Subcutaneous adipose tissue (tissue), 4 donors: ENCODE results near the gene RNF181. TPM values are rescaled to one million over a fixed set of nuclear protein-coding genes. Genes with fewer than 3 reads are reported as not detected.

Source experiments
- total RNA-seq, 4 donors: library from RNA; depleted of rRNA; stranded (reverse); fragments of >200 nt; gene quantifications; one replicate each; pipeline ENCODE4 v1.1.0, GENCODE V29; 2016
- TF ChIP-seq, protein P1 (sequence below): fragments of 450-650 bp; IDR thresholded peaks from one replicate; pipeline ENCODE4 v1.5.1; 2016; ENCODE audit warnings: low read depth, mild to moderate bottlenecking, control low read depth, antibody characterized with exemption, moderate library complexity

RNF181 gene
- total RNA-seq, 4 donors from 2014 or later, result 150 to 213 (median 158) TPM

DNA sequence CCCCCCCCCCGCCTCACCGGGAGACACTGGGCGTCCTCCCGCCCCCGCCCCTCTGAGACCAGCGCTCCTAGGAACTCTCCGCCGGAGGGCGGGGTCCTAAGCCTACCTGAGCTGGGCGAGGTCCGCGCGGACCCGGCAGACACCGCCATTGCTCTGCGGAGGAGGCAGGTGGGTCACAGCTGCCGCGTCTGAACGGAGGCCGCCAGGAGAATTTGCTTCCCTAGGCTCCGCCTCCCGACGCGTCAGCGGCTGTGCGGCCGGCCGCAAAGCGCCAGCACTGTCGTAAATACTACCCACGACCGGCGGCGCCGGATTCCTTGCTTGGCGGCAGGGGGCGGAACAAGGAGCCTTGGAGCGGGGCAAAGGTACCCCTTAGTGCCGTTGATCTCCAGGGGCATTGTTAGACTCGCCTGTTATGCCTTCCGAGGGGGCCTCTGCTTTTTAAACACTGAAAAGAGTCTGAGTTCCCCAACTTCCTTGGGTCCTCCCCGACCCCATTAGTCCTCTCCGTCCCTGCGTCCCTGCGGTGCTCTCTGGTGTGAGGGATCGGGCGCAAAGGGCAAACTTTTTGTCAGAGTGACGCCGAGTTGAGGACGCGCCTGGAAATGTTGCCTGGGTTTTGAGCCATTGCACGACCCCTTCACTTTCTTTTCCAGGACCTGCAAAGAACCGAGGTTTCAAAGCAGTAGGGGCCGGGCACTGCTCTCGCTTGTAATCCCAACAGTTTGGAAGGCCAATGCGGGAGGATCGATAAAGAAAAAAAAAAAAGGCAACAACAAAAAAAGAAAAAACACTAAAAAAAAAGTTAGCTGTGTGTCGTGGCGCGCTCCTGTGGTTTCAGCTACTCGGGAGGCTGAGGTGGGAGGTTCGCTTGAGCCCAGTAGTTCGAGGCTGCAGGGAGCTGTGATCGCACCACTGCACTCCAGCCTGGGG, 34.0 kb upstream of the RNF181 start, which contains the start of gene GGCX:
Gene GGCX, minus strand, starts transcription at position 214 of the 933 bp plus-strand sequence. Its CDS starts 65 bp downstream, at position 149.
- TF ChIP-seq, protein P1, sequence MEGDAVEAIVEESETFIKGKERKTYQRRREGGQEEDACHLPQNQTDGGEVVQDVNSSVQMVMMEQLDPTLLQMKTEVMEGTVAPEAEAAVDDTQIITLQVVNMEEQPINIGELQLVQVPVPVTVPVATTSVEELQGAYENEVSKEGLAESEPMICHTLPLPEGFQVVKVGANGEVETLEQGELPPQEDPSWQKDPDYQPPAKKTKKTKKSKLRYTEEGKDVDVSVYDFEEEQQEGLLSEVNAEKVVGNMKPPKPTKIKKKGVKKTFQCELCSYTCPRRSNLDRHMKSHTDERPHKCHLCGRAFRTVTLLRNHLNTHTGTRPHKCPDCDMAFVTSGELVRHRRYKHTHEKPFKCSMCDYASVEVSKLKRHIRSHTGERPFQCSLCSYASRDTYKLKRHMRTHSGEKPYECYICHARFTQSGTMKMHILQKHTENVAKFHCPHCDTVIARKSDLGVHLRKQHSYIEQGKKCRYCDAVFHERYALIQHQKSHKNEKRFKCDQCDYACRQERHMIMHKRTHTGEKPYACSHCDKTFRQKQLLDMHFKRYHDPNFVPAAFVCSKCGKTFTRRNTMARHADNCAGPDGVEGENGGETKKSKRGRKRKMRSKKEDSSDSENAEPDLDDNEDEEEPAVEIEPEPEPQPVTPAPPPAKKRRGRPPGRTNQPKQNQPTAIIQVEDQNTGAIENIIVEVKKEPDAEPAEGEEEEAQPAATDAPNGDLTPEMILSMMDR, result no peak

DNA sequence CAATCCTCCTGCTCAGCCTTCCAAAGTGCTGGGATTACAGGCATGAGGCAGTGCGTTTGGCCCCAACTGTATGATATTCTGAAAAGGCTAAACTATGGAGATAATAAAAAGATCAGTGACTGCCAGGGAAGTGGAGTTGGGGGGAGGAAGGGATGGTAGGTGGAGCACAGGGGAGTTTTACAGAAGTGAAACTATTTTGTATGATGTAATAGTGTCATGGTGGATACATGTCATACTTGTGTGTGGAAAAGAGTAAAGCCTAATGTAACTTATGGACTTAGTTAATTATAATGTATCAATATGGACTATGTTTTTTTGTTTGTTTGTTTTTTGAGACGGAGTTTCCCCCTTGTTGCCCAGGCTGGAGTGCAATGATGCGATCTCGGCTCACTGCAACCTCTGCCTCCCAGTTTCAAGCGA, 31.4 kb upstream of the RNF181 start:
- TF ChIP-seq, protein P1, result no peak

DNA sequence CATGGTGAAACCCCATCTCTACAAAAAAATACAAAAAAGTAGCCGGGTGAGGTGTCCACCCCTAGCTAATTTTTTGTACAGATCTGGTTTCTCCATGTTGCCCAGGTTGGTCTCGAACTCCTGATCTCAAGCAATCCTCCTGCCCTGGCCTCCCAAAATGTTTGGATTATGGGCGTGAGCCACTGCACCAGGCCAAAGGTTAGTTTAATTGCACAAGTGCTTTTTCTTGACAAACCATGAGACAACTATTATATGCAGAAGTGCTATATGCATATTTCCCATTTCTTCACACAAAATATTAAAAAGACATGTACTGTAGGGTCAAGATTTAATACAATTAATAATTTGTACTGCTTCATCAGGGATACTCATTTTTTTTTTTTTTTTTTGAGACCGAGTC, 29.3 kb upstream of the RNF181 start:
- TF ChIP-seq, protein P1, result no peak

DNA sequence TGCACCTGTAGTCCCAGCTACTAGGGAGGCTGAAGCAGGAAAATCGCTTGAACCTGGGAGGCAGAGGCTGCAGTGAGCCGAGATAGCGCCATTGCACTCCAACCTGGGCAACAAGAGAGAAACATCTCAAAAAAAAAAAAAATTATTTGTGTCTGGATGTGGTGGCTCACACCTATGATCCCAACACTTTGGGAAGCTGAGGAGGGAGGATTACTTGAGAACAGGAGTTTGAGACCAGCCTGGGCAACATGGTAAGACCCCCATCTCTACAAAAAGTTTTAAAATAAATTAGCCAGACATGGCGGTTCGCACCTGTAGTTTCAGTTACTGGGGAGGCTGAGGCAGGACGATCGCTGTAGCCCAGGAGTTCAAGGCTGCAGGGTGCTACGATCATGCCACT, 19.8 kb upstream of the RNF181 start:
- TF ChIP-seq, protein P1, result no peak

DNA sequence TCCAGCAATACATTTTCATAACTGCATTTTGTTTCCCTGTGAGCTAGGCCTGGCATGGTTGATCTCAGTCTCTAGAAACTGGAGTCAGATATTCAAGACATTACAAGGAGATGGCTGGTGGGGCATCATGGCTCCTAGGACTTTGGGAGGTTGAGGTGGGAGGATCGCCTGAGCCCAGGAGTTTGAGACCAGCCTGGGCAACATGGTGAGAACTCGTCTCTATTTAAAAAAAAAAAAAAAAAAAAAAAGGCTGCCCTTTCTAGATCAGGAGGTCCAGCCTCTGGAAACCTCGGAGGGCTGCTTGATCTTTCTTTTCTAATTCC, 18.5 kb upstream of the RNF181 start:
- TF ChIP-seq, protein P1, result no peak

DNA sequence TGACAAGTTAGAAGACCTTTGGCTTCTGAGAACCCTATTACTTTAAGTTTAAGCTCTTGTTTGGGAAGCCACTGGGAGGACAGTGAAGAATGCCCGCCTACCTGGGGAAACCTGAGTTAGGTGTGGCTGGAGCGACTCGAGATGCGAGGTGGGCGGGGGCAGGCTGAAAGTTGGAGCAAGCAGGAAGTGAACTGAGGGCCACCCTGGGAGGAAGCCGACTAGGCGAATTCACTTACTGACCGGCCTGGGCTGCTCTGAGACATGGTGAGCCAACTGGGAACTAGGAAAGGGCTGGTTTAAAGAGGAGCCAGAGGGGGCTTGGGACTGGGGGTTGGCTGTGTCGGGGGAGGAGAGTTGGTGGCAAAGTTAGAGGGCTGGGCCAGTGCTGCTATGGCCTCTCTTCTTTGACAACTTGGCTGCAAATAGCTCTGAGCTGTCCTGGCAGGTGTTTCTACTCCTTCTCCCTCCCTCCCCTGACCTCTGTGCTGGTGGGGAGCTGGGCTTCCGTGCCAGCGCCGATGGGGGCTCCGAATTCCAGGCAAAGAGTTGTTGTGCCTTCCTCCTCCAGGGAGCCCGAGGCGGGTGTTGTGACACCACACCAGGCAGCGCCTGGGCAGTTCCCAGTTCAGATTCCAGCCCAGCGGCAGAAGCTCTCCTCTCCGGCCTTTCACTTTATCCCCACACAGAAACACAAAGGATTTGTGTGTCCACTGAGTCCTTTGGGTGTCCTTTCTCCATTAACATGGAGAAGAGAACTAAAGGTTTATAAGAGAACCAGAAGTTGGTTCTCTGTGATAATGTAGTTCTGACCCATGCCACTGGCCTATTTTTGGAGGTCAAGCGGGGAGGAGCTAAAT, 17.9 kb upstream of the RNF181 start, which contains the start of gene VAMP8:
Gene VAMP8, plus strand, starts transcription at position 201 of the 857 bp plus-strand sequence. Its CDS starts 61 bp downstream, at position 262.
- TF ChIP-seq, protein P1, result no peak
